Bronchial epithelial cell (primary cell): ENCODE data around the gene CACNB4. TPM values are rescaled to one million over a fixed set of nuclear protein-coding genes. Genes with fewer than 3 reads are reported as not detected.

ENCODE experiments used
- DNase-seq: peaks from one replicate; pipeline ENCODE4 v3.0.0-alpha.2; 2010; ENCODE audit warnings: low read depth
- FAIRE-seq: peaks from 2 replicates; lab custom pipeline; 2011; peaks lifted over from hg19 to GRCh38; lab: Jason Lieb, UNC
- H3K27me3 ChIP-seq: 2 replicates; pipeline ENCODE4 v1.5.1; 2011; ENCODE audit warnings: low read length; ENCODE audit not compliant: control insufficient read depth, insufficient read depth
- H3K36me3 ChIP-seq: 2 replicates; pipeline ENCODE4 v1.5.1; 2011; ENCODE audit warnings: low read length; ENCODE audit not compliant: control insufficient read depth, insufficient read depth
- H3K4me3 ChIP-seq: 2 replicates; pipeline ENCODE4 v1.5.1; 2011; ENCODE audit warnings: mild to moderate bottlenecking, low read depth, low read length, control low read depth
- CTCF ChIP-seq: IDR thresholded peaks from 2 replicates; pipeline ENCODE4 v1.5.1; 2011; ENCODE audit warnings: mild to moderate bottlenecking, moderate library complexity, low read length, control low read depth, inconsistent platforms; ENCODE audit not compliant: insufficient read depth, severe bottlenecking
- total RNA-seq: library from RNA; depleted of rRNA; stranded (reverse); fragments of >200 nt; gene quantifications from 2 replicates; pipeline ENCODE4 v1.2.1, GENCODE V29; 2014

The CACNB4 gene
- total RNA-seq, 1 donor from 2014 or later: 0.53 TPM

- Histone ChIP-seq H3K4me3 (no peak overlapping the region), H3K36me3 (no peaks in the 10 kb centered on the region), H3K27me3 (no peaks in the 10 kb centered on the region)
- no peak for DNase-seq
- no peak for FAIRE-seq
- TF ChIP-seq CTCF: no peak
These were observed 32.9 kb downstream of the CACNB4 start for GRCh38 chr2:152065945-152066344.

- H3K36me3 ChIP-seq: no peaks in the 10 kb centered on the region
- H3K4me3 ChIP-seq: no peak overlapping the region
- no peak for TF ChIP-seq CTCF
- FAIRE-seq (no peak), DNase-seq (no peak)
- no peaks in the 10 kb centered on the region for H3K27me3 ChIP-seq
These were observed 34.8 kb downstream of the CACNB4 start for GRCh38 chr2:152064001-152064400.

- DNase-seq (no peak), FAIRE-seq (no peak)
- Histone ChIP-seq H3K36me3 (no peaks in the 10 kb centered on the region), H3K27me3 (no peaks in the 10 kb centered on the region), H3K4me3 (no peak overlapping the region)
- TF ChIP-seq CTCF: no peak
These were observed 35.4 kb downstream of the CACNB4 start for GRCh38 chr2:152063325-152063924.

GRCh38 chr2:152062125-152063091 lies 36.4 kb downstream of the CACNB4 start:
- no peak for FAIRE-seq
- Histone ChIP-seq H3K36me3 (no peaks in the 10 kb centered on the region), H3K4me3 (no peak overlapping the region), H3K27me3 (no peaks in the 10 kb centered on the region)
- DNase-seq: peak; percentile 46
- TF ChIP-seq CTCF: no peak

GRCh38 chr2:152061383-152061782 lies 37.5 kb downstream of the CACNB4 start:
- no peak for TF ChIP-seq CTCF
- Histone ChIP-seq H3K4me3 (no peak overlapping the region), H3K36me3 (no peaks in the 10 kb centered on the region), H3K27me3 (no peaks in the 10 kb centered on the region)
- DNase-seq: no peak
- no peak for FAIRE-seq
